AG09309 (cell line): ENCODE measurements around the gene PCSK5.

Experiments used
- DNase-seq: peaks from one replicate; pipeline ENCODE4 v3.0.0-alpha.2; 2010; ENCODE audit warnings: low read depth
- H3K4me3 ChIP-seq: 2 replicates; pipeline ENCODE4 v1.5.1; 2011; ENCODE audit warnings: mild to moderate bottlenecking, low read depth, low read length, moderate library complexity; ENCODE audit not compliant: control insufficient read depth
- CTCF ChIP-seq: IDR thresholded peaks from 2 replicates; pipeline ENCODE4 v1.5.1; 2011; ENCODE audit warnings: mild to moderate bottlenecking, low read depth, low read length, inconsistent platforms; ENCODE audit not compliant: insufficient read depth, control insufficient read depth; ENCODE audit errors: missing control alignments

PCSK5 gene

GRCh38 chr9:76215066-76215465 is 324.6 kb downstream of the PCSK5 start:
- TF ChIP-seq CTCF: no peak
- peak; percentile 55 for DNase-seq
- H3K4me3 ChIP-seq: no peak overlapping the region

GRCh38 chr9:76216161-76216649 is 325.7 kb downstream of the PCSK5 start:
- TF ChIP-seq CTCF: no peak
- H3K4me3 ChIP-seq: no peak overlapping the region
- DNase-seq: peak; percentile 86

GRCh38 chr9:76218117-76218885 is 327.8 kb downstream of the PCSK5 start:
- no peak overlapping the region for H3K4me3 ChIP-seq
- no peak for DNase-seq
- no peak for TF ChIP-seq CTCF

GRCh38 chr9:76218886-76219445 is 328.5 kb downstream of the PCSK5 start:
- DNase-seq: no peak
- TF ChIP-seq CTCF: no peak
- no peak overlapping the region for H3K4me3 ChIP-seq

- no peak for DNase-seq
- peak; percentile 33 for TF ChIP-seq CTCF
- H3K4me3 ChIP-seq: no peak overlapping the region
These were observed 329.2 kb downstream of the PCSK5 start for GRCh38 chr9:76219560-76220151.

GRCh38 chr9:76221423-76221822 is 330.9 kb downstream of the PCSK5 start:
- DNase-seq: no peak
- H3K4me3 ChIP-seq: no peak overlapping the region
- TF ChIP-seq CTCF: no peak
